H1 (cell line): ENCODE data around the gene PLVAP. TPM values are rescaled to one million over a fixed set of nuclear protein-coding genes. Genes with fewer than 3 reads are reported as not detected.

Source experiments
- CTCF ChIA-PET: fragments of 300-600 bp; sonication (Branson Sonifier 250); formaldehyde crosslinking; loops from one replicate; lab custom pipeline; 2021; ENCODE audit not compliant: partially characterized antibody; lab: Charles Lee
- POLR2A ChIA-PET: fragments of 300-600 bp; sonication (Branson Sonifier 250); formaldehyde crosslinking; loops from one replicate; lab custom pipeline; 2021; ENCODE audit warnings: inconsistent platforms; ENCODE audit not compliant: partially characterized antibody; lab: Charles Lee
- DNase-seq, 2 experiments: peaks; one replicate each; pipeline versions ENCODE4 v3.0.0 to v3.0.0-alpha.2; 2010 to 2022; ENCODE audit warnings: low spot score in 2 of 2, low read depth in 1 of 2, mixed read lengths in 1 of 2
- FAIRE-seq: peaks from 2 replicates; lab custom pipeline; 2011; peaks lifted over from hg19 to GRCh38; lab: Jason Lieb, UNC
- H2AFZ ChIP-seq: 2 replicates; pipeline ENCODE4 v1.8.1; 2012; ENCODE audit warnings: low read length, inconsistent platforms
- H2AK5ac ChIP-seq: 2 replicates; pipeline ENCODE4 v1.6.1; 2013; ENCODE audit warnings: low read depth, low read length
- H2BK120ac ChIP-seq: replicated peaks from 2 replicates; pipeline ENCODE3; 2013; ENCODE audit warnings: low read depth, low read length, inconsistent platforms
- H2BK12ac ChIP-seq: 2 replicates; pipeline ENCODE4 v1.6.1; 2013; ENCODE audit warnings: low read depth, low read length
- H2BK15ac ChIP-seq: 2 replicates; pipeline ENCODE4 v1.6.1; 2013; ENCODE audit warnings: low read length
- H2BK20ac ChIP-seq: 2 replicates; pipeline ENCODE4 v1.6.1; 2013; ENCODE audit warnings: low read length
- H2BK5ac ChIP-seq: 2 replicates; pipeline ENCODE4 v1.6.1; 2013; ENCODE audit warnings: low read depth, low read length
- H3K14ac ChIP-seq: 2 replicates; pipeline ENCODE4 v1.6.1; 2013; ENCODE audit warnings: inconsistent platforms; ENCODE audit not compliant: insufficient read length
- H3K18ac ChIP-seq: 2 replicates; pipeline ENCODE4 v1.6.1; 2013; ENCODE audit warnings: low read length; ENCODE audit errors: extremely low read depth
- H3K23ac ChIP-seq: 2 replicates; pipeline ENCODE4 v1.6.1; 2013; ENCODE audit warnings: inconsistent platforms; ENCODE audit not compliant: insufficient read length
- H3K23me2 ChIP-seq: 2 replicates; pipeline ENCODE4 v1.6.1; 2013; ENCODE audit warnings: low read depth, low read length
- H3K27ac ChIP-seq: 2 replicates; pipeline ENCODE4 v1.6.1; 2011; ENCODE audit warnings: low read depth, low read length, inconsistent platforms
- H3K27me3 ChIP-seq, 4 experiments: replicated peaks in 1 of 4; 1 replicate in 1 of 4; 2 replicates in 3 of 4; pipeline versions ENCODE4 v1.6.1 to v1.8.1; 2011 to 2013; ENCODE audit warnings: low read length in 3 of 4, mild to moderate bottlenecking in 3 of 4, inconsistent platforms in 2 of 4, mixed read lengths in 2 of 4, moderate library complexity in 1 of 4; ENCODE audit not compliant: control insufficient read depth in 3 of 4, insufficient read depth in 3 of 4; ENCODE audit errors: extremely low read depth in 1 of 4
- H3K36me3 ChIP-seq, 4 experiments: 2 replicates each; pipeline versions ENCODE4 v1.6.1 to v1.8.1; 2011 to 2013; ENCODE audit warnings: mild to moderate bottlenecking in 4 of 4, low read length in 3 of 4, moderate library complexity in 2 of 4, control low read depth in 1 of 4, inconsistent platforms in 1 of 4; ENCODE audit not compliant: insufficient read depth in 4 of 4, control insufficient read depth in 2 of 4
- H3K4ac ChIP-seq: replicated peaks from 2 replicates; pipeline ENCODE3; 2013; ENCODE audit warnings: low read length, low read depth, mixed read lengths, inconsistent platforms; ENCODE audit not compliant: insufficient read length
- H3K4me1 ChIP-seq, 4 experiments: replicated peaks in 1 of 4; 1 replicate in 1 of 4; 2 replicates in 3 of 4; pipeline versions ENCODE4 v1.6.1 to v1.8.1; 2011 to 2013; ENCODE audit warnings: low read length in 3 of 4, inconsistent platforms in 2 of 4, mixed read lengths in 1 of 4; ENCODE audit not compliant: insufficient read depth in 4 of 4, control insufficient read depth in 3 of 4
- H3K4me2 ChIP-seq, 2 experiments: 2 replicates each; pipeline versions ENCODE4 v1.6.1 to v1.8.1; 2011 to 2013; ENCODE audit warnings: low read depth in 2 of 2, low read length in 2 of 2, control low read depth in 1 of 2, inconsistent platforms in 1 of 2, mild to moderate bottlenecking in 1 of 2; ENCODE audit not compliant: insufficient read depth in 1 of 2
- H3K4me3 ChIP-seq, 4 experiments: fragments of 200-600, 300-600 bp in 1 of 4; sonication (generic), shearing (Covaris generic), sonication (Bioruptor Twin) in 1 of 4; 2 replicates each; pipeline versions ENCODE4 v1.5.1 to v1.8.1; 2011 to 2016; ENCODE audit warnings: low read length in 4 of 4, low read depth in 3 of 4, control low read depth in 2 of 4, inconsistent platforms in 2 of 4, mild to moderate bottlenecking in 2 of 4, mixed read lengths in 1 of 4, moderate library complexity in 1 of 4; ENCODE audit not compliant: insufficient read depth in 2 of 4; ENCODE audit errors: extremely low read depth in 1 of 4
- H3K56ac ChIP-seq: replicated peaks from 2 replicates; pipeline ENCODE3; 2013; ENCODE audit warnings: low read depth, mild to moderate bottlenecking, mixed read lengths, low read length, inconsistent platforms; ENCODE audit not compliant: insufficient read length
- H3K79me1 ChIP-seq: 2 replicates; pipeline ENCODE4 v1.6.1; 2013; ENCODE audit warnings: low read depth, low read length, control low read depth
- H3K79me2 ChIP-seq, 2 experiments: 2 replicates each; pipeline versions ENCODE4 v1.6.1 to v1.8.1; 2012 to 2013; ENCODE audit warnings: low read length in 2 of 2, mild to moderate bottlenecking in 2 of 2, inconsistent platforms in 1 of 2; ENCODE audit not compliant: insufficient read depth in 2 of 2, control insufficient read depth in 1 of 2
- H3K9ac ChIP-seq, 4 experiments: replicated peaks in 1 of 4; 1 replicate in 1 of 4; 2 replicates in 3 of 4; pipeline versions ENCODE4 v1.6.1 to v1.8.1; 2011 to 2013; ENCODE audit warnings: low read depth in 3 of 4, low read length in 3 of 4, control low read depth in 2 of 4, mild to moderate bottlenecking in 2 of 4, moderate library complexity in 2 of 4, inconsistent platforms in 1 of 4; ENCODE audit errors: extremely low read depth in 1 of 4
- H3K9me3 ChIP-seq, 2 experiments: 2 replicates each; pipeline versions ENCODE4 v1.6.1 to v1.8.1; 2012 to 2013; ENCODE audit warnings: mild to moderate bottlenecking in 2 of 2, moderate library complexity in 2 of 2, control low read depth in 1 of 2, inconsistent platforms in 1 of 2, low read depth in 1 of 2, low read length in 1 of 2, mixed read lengths in 1 of 2; ENCODE audit not compliant: insufficient read depth in 2 of 2
- H4K20me1 ChIP-seq, 2 experiments: replicated peaks in 1 of 2; 2 replicates each; pipeline versions ENCODE3 to v1.8.1; 2011 to 2013; ENCODE audit warnings: inconsistent platforms in 2 of 2, low read length in 2 of 2, mild to moderate bottlenecking in 1 of 2; ENCODE audit not compliant: insufficient read depth in 2 of 2, control insufficient read depth in 1 of 2
- H4K5ac ChIP-seq: 2 replicates; pipeline ENCODE4 v1.6.1; 2013; ENCODE audit warnings: low read length, low read depth, mixed read lengths, inconsistent platforms; ENCODE audit not compliant: insufficient read length
- H4K8ac ChIP-seq: 2 replicates; pipeline ENCODE4 v1.8.0; 2013; ENCODE audit warnings: mild to moderate bottlenecking, moderate library complexity, low read length, inconsistent platforms; ENCODE audit not compliant: insufficient read depth; ENCODE audit errors: extremely low read depth
- H4K91ac ChIP-seq: replicated peaks from 2 replicates; pipeline ENCODE3; 2013; ENCODE audit warnings: low read length, mixed read lengths, inconsistent platforms; ENCODE audit not compliant: insufficient read length
- POU5F1 ChIP-seq: IDR thresholded peaks from 2 replicates; pipeline ENCODE4 v1.6.1; 2011; ENCODE audit warnings: low read depth, mild to moderate bottlenecking, low read length, moderate library complexity
- RXRA ChIP-seq: IDR thresholded peaks from 2 replicates; pipeline ENCODE4 v1.6.1; 2011; ENCODE audit warnings: low read depth, mild to moderate bottlenecking, low read length, moderate library complexity; ENCODE audit not compliant: insufficient read depth
- SRF ChIP-seq: IDR thresholded peaks from 2 replicates; pipeline ENCODE4 v1.6.1; 2011; ENCODE audit warnings: mild to moderate bottlenecking, low read depth, low read length, moderate library complexity
- WGBS, 2 experiments: shearing (Covaris generic) in 1 of 2; methylation state at CpG; one replicate each; pipeline versions ENCODE4 v1.1.6 to v1.1.7; 2013 to 2015; ENCODE audit warnings: low lambda C conversion rate in 2 of 2, mixed read lengths in 2 of 2, inconsistent platforms in 1 of 2, low coverage in 1 of 2, missing lambda C conversion rate in 1 of 2; ENCODE audit not compliant: insufficient replicate concordance in 2 of 2, insufficient coverage in 1 of 2, insufficient read length in 1 of 2; ENCODE audit errors: extremely low coverage in 1 of 2, missing lambda C conversion rate in 1 of 2; 5-methylcytosine and 5-hydroxymethylcytosine counted together
- polyA plus RNA-seq, 7 experiments: library from polyadenylated mRNA; depleted of rRNA in 3 of 7; stranded (reverse) in 5 of 7; unstranded in 2 of 7; fragments of >200 nt in 5 of 7; fragments of 200-250 nt in 2 of 7; gene quantifications; 1 replicate in 5 of 7; 2 replicates in 1 of 7; 4 replicates in 1 of 7; pipeline versions ENCODE4 v1.2.1 to v1.2.3, GENCODE V29; 2011 to 2013; ENCODE audit warnings: missing spikeins in 2 of 7, mixed read lengths in 2 of 7
- total RNA-seq: library from RNA; stranded (reverse); fragmentation: NEBNext Ultra II Directional; extraction: Animal tissue kit (Norgen Biotek cat#: 25700); gene quantifications from 2 replicates; pipeline ENCODE4 v1.2.1, GENCODE V29; 2021

PLVAP gene
- total and polyA plus RNA-seq, 2 of the 8 experiments (the other 6 are each of a cell fraction or from before 2014, with no cell fraction given) = 0.32 TPM; not detected in 1

GRCh38 chr19:17357724-17358123 is 19.4 kb downstream of the PLVAP start:
- Histone ChIP-seq H3K14ac (no peak overlapping the region), H4K20me1 (no peaks in the 10 kb centered on the region), H3K4ac (no peak overlapping the region), H2BK15ac (no peak overlapping the region), H3K18ac (no peak overlapping the region), H2BK20ac (no peak overlapping the region), H3K9ac (no peak overlapping the region), H3K23me2 (peaks cover 1% of the 10 kb centered on the region; the same call in 1 of the 2 replicates), H2BK12ac (no peak overlapping the region), H4K91ac (no peak overlapping the region), H2AFZ (no peak overlapping the region), H3K27ac (no peak overlapping the region), H3K79me2 (no peaks in the 10 kb centered on the region), H3K4me1 (no peaks in the 10 kb centered on the region), H3K79me1 (no peaks in the 10 kb centered on the region), H3K4me3 (no peak overlapping the region), H3K36me3 (no peaks in the 10 kb centered on the region), H4K8ac (no peak overlapping the region), H3K4me2 (no peak overlapping the region), H3K23ac (no peak overlapping the region), H2AK5ac (no peak overlapping the region), H2BK5ac (no peak overlapping the region), H3K9me3 (no peaks in the 10 kb centered on the region), H4K5ac (no peak overlapping the region), H3K27me3 (no peaks in the 10 kb centered on the region), H3K56ac (no peak overlapping the region), H2BK120ac (no peak overlapping the region)
- POLR2A ChIA-PET = interaction anchor here (1.0 to 1.5 kb wide), 3 partner anchors 12 to 62 kb away, joined by 3 read pairs; partner anchors contain the start of gene MVB12A
- CTCF ChIA-PET = interaction anchor here (0.7 to 5.9 kb wide), 7 partner anchors 8 to 34 kb away, joined by 3 to 30 read pairs (median 3); no protein-coding TSS in a partner anchor
- TF ChIP-seq SRF (no peak), POU5F1 (no peak), RXRA (no peak)
- WGBS, 2 experiments = 89% methylated on average over 11 of the region's 11 CpGs; no CpG with 5 or more reads in 1 of the 2 experiments
- DNase-seq (no peak), FAIRE-seq (no peak)
